ENCODE measurements around the gene CACNA1I. TPM values are rescaled to one million over a fixed set of nuclear protein-coding genes. Genes with fewer than 3 reads are reported as not detected.
A peak's percentile ranks its signal among the peaks of the same experiment; 100 is the strongest.

CACNA1I gene
- total RNA-seq, 2 donors from 2014 or later, result 0.33 to 0.52 TPM

DNA sequence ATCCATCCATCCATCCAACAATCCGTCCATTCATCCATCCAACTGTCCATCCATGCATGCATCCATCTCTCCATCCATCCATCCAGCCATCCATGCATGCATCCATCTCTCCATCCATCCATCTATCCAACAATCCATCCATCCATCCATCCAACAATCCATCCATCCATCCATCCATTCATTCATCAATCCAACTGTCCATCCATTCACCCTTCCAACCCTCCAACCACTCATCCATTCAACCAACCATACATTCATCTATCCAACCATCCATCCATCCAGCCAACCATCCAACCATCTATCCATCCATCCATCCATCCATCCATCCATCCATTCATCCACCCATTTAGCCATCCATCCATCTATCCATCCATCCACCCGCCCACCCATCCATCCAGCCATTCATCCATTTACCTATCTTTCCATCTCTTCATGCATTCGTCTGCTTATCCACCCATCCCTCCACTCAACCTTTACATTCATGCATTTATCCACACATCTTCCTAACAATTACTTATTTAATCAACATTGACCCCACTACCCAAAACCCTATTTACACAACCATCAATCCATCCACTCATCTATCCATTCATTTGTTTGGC, 12.6 kb downstream of the CACNA1I start:
- ATAC-seq (no peak), DNase-seq (no peak)
- no peak overlapping the region for H3K4me3 ChIP-seq
- TF ChIP-seq CTCF (IDR thresholded peaks at IDR 0.05) (no peak), POLR2A (IDR thresholded peaks at IDR 0.05) (no peak)
- H3K27ac ChIP-seq, result no peak overlapping the region
- H3K36me3 ChIP-seq (replicated peaks in 1 of 2; ENCODE audit: insufficient read depth in 1 of 2, low read depth in 2 of 2), result no peaks in the 10 kb centered on the region
- intact Hi-C loops (cut with DNase I), result no loop called here
- H3K27me3 ChIP-seq, result no peaks in the 10 kb centered on the region
- no peaks in the 10 kb centered on the region for H3K9me3 ChIP-seq
- WGBS, 2 donors, result 39 to 45% methylated on average over 3 of the region's 3 CpGs
- H3K4me1 ChIP-seq, result no peaks in the 10 kb centered on the region

DNA sequence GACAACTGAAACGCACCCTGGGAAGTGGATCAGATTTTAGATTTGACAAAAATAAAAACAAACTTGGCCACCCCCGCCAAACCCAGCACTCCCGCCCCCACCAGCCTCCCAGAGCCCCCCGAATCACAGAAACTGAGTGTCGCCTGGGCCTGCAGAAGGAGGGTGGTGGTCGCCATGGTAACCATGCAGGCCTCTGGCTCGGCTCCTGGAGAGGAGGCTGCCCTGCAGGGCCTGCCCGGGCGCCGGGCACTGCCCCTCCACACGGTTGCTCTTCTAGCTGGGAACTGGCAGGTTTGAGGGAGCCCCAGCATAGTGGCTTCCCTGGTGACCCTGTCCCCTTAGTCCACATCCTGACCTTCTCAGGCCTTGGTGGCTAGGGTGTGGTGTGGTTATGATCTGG, 19.3 kb downstream of the CACNA1I start:
- no peak for TF ChIP-seq POLR2A (IDR thresholded peaks at IDR 0.05)
- TF ChIP-seq CTCF (IDR thresholded peaks at IDR 0.05), result no peak
- Histone ChIP-seq H3K4me3 (no peak overlapping the region), H3K36me3 (replicated peaks in 1 of 2; ENCODE audit: insufficient read depth in 1 of 2, low read depth in 2 of 2) (no peaks in the 10 kb centered on the region), H3K27ac (no peak overlapping the region), H3K27me3 (no peaks in the 10 kb centered on the region), H3K4me1 (peaks cover 12% of the 10 kb centered on the region), H3K9me3 (no peaks in the 10 kb centered on the region)
- intact Hi-C loops (cut with DNase I), result no loop called here
- no peak for DNase-seq
- no peak for ATAC-seq
- WGBS, 2 donors, result 71 to 73% methylated on average over 1 to 11 of the region's 11 CpGs

- H3K36me3 ChIP-seq (replicated peaks in 1 of 2; ENCODE audit: insufficient read depth in 1 of 2, low read depth in 2 of 2), result no peaks in the 10 kb centered on the region
- no peaks in the 10 kb centered on the region for H3K27me3 ChIP-seq
- intact Hi-C loops (cut with DNase I), result no loop called here
- peak; percentile 71 for ATAC-seq
- TF ChIP-seq CTCF (IDR thresholded peaks at IDR 0.05) (no peak), POLR2A (IDR thresholded peaks at IDR 0.05) (no peak)
- 25 to 33% methylated on average over 10 to 30 of the region's 32 CpGs for WGBS, 2 donors
- H3K27ac ChIP-seq, result no peak overlapping the region
- DNase-seq, result peak; percentile 42 to 85 (median 58)
- no peaks in the 10 kb centered on the region for H3K9me3 ChIP-seq
- peaks cover 12% of the 10 kb centered on the region for H3K4me1 ChIP-seq
- H3K4me3 ChIP-seq, result no peak overlapping the region
Observed at GRCh38 chr22:39592081-39593065, 21.8 kb downstream of the CACNA1I start.

DNA sequence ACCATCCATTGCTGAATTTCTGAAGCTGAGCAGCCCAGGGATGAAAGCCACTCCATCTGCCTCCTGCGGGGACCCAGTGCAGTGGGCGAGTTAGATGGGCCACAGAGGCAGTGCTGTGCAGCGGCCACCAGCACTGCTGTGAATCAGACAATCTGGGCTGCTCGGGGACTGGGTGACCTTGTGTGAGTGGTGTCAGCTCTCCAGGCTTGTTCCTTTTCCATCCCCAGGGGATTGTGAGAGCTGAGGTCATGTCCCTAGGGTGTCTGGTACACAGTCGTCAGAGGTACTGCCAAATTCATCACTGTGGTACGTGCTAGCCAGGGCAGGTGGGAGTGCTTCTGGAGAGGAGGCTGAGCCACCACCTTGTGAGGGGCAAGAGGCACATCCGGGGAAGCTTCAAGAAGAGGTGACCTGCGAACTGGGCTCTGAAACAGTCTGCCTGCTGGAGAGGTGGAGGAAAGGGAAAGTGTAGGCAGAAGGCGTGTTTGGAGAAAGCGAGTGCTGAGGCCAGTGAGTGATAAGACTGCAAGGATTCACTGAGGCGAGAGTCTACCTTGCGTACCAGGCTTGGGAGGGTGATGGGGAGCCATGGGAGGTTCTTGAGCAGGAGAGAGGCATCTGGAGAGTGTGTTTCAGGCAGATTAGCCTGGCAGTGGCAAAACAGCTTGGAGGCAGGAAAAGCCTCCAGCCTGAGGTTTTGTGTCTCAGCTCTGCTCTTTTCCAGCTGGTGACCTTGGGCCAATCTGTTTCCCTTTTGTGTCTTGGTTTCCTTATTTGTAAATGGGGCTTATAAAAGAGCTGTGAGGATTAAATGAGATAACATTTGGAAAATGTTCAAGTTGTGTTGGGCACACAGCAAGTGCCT, 22.7 kb downstream of the CACNA1I start:
- TF ChIP-seq CTCF (IDR thresholded peaks at IDR 0.05) (no peak), POLR2A (IDR thresholded peaks at IDR 0.05) (no peak)
- DNase-seq (no peak), ATAC-seq (peak; percentile 25)
- Histone ChIP-seq H3K9me3 (no peaks in the 10 kb centered on the region), H3K27me3 (peaks cover 0 to 4% of the 10 kb centered on the region in 2 donors), H3K4me3 (no peak overlapping the region), H3K27ac (no peak overlapping the region), H3K36me3 (replicated peaks in 1 of 2; ENCODE audit: insufficient read depth in 1 of 2, low read depth in 2 of 2) (no peaks in the 10 kb centered on the region), H3K4me1 (peaks cover 12% of the 10 kb centered on the region)
- WGBS, 2 donors, result 56 to 76% methylated on average over 7 to 11 of the region's 12 CpGs
- intact Hi-C loops (cut with DNase I), result no loop called here

Measured in body of pancreas (tissue), 4 donors.